MM.1S (cell line): Measurements from ENCODE around the gene MCM7.
A peak's percentile ranks its signal among the peaks of the same experiment; 100 is the strongest.

ENCODE experiments used
- DNase-seq: peaks from one replicate; pipeline ENCODE4 v3.0.0-alpha.2; 2015
- H2AFZ ChIP-seq: fragments of 300-600 bp; sonication (generic); 2 replicates; pipeline ENCODE4 v1.6.0; 2016; ENCODE audit warnings: antibody characterized with exemption, low read length
- H3F3A ChIP-seq: fragments of 300-600 bp; sonication (generic); 2 replicates; pipeline ENCODE4 v1.6.1; 2016; ENCODE audit warnings: mild to moderate bottlenecking, antibody characterized with exemption, low read length, moderate library complexity, mixed read lengths; ENCODE audit not compliant: insufficient read depth
- H3K27ac ChIP-seq: fragments of 300-600 bp; sonication (generic); 2 replicates; pipeline ENCODE4 v1.5.1; 2016; ENCODE audit warnings: mild to moderate bottlenecking, low read length
- H3K27me3 ChIP-seq: fragments of 300-600 bp; sonication (generic); replicated peaks from 2 replicates; pipeline ENCODE4 v1.6.0; 2016; ENCODE audit warnings: low read length; ENCODE audit not compliant: insufficient read depth
- H3K36me3 ChIP-seq: fragments of 300-600 bp; sonication (generic); replicated peaks from 2 replicates; pipeline ENCODE4 v1.6.1; 2016; ENCODE audit warnings: mild to moderate bottlenecking, low read length, mixed read lengths; ENCODE audit not compliant: insufficient read depth
- H3K4me1 ChIP-seq: fragments of 300-600 bp; sonication (generic); 2 replicates; pipeline ENCODE4 v1.6.1; 2016; ENCODE audit warnings: low read length, mixed read lengths
- H3K4me2 ChIP-seq: fragments of 300-600 bp; sonication (generic); 2 replicates; pipeline ENCODE4 v1.6.0; 2016; ENCODE audit warnings: low read depth, low read length
- H3K4me3 ChIP-seq: fragments of 300-600 bp; sonication (generic); 2 replicates; pipeline ENCODE4 v1.5.1; 2016; ENCODE audit warnings: low read length, mixed read lengths
- H3K79me2 ChIP-seq: fragments of 300-600 bp; sonication (generic); 2 replicates; pipeline ENCODE4 v1.6.1; 2016; ENCODE audit warnings: mixed run types, low read length, mixed read lengths
- H3K9ac ChIP-seq: fragments of 300-600 bp; sonication (generic); 2 replicates; pipeline ENCODE4 v1.6.1; 2016; ENCODE audit warnings: low read length, mixed read lengths
- H3K9me2 ChIP-seq: fragments of 300-600 bp; sonication (generic); replicated peaks from 2 replicates; pipeline ENCODE4 v1.6.1; 2016; ENCODE audit warnings: mild to moderate bottlenecking, low read length, mixed read lengths; ENCODE audit not compliant: insufficient read depth
- H3K9me3 ChIP-seq: fragments of 300-600 bp; sonication (generic); replicated peaks from 2 replicates; pipeline ENCODE4 v1.6.1; 2016; ENCODE audit warnings: mild to moderate bottlenecking, low read length, mixed read lengths; ENCODE audit not compliant: insufficient read depth
- H4K20me1 ChIP-seq: fragments of 300-600 bp; sonication (generic); 2 replicates; pipeline ENCODE4 v1.6.1; 2016; ENCODE audit warnings: mild to moderate bottlenecking, low read length, moderate library complexity, mixed read lengths; ENCODE audit not compliant: insufficient read depth
- CTCF ChIP-seq: fragments of 300-600 bp; sonication (generic); IDR thresholded peaks from 2 replicates; pipeline ENCODE4 v1.5.1; 2016; ENCODE audit warnings: antibody characterized with exemption, low read length, mixed read lengths
- EZH2 ChIP-seq: fragments of 300-600 bp; sonication (generic); optimal IDR thresholded peaks from 2 replicates; pipeline ENCODE3; 2017; ENCODE audit warnings: low read depth, mild to moderate bottlenecking, antibody characterized with exemption, low read length, mixed read lengths
- EZH2phosphoT487 ChIP-seq: fragments of 300-600 bp; sonication (generic); IDR thresholded peaks from 2 replicates; pipeline ENCODE4 v1.6.1; 2018; ENCODE audit warnings: antibody characterized with exemption, low read length

The MCM7 gene

GRCh38 chr7:100088095-100088620 lies 13.0 kb downstream of the MCM7 start:
- Histone ChIP-seq H3K9me2 (no peaks in the 10 kb centered on the region), H3K4me1 (peaks cover 9% of the 10 kb centered on the region), H3K9me3 (no peaks in the 10 kb centered on the region), H3K4me3 (peak overlapping the region; percentile 83), H3F3A (peaks cover 33% of the 10 kb centered on the region), H3K79me2 (peaks cover 26% of the 10 kb centered on the region), H4K20me1 (no peaks in the 10 kb centered on the region), H3K4me2 (peak overlapping the region; percentile 97), H3K27me3 (no peaks in the 10 kb centered on the region), H2AFZ (peak overlapping the region; percentile 65), H3K27ac (peak overlapping the region; percentile 47; the same call in 1 of the 2 replicates), H3K36me3 (peaks cover 8% of the 10 kb centered on the region), H3K9ac (peak overlapping the region; percentile 86)
- no peak for DNase-seq
- TF ChIP-seq EZH2 (no peak), EZH2phosphoT487 (no peak), CTCF (no peak)

- no peak overlapping the region for H2AFZ ChIP-seq
- peaks cover 4% of the 10 kb centered on the region for H3K36me3 ChIP-seq
- H3K9me2 ChIP-seq: no peaks in the 10 kb centered on the region
- no peak overlapping the region for H3K9ac ChIP-seq
- no peak overlapping the region for H3K27ac ChIP-seq
- TF ChIP-seq EZH2 (no peak), CTCF (no peak), EZH2phosphoT487 (no peak)
- peaks cover 15% of the 10 kb centered on the region for H3K4me1 ChIP-seq
- no peak overlapping the region for H3K4me3 ChIP-seq
- H3K79me2 ChIP-seq: peaks cover 25% of the 10 kb centered on the region
- H3K27me3 ChIP-seq: no peaks in the 10 kb centered on the region
- no peaks in the 10 kb centered on the region for H3K9me3 ChIP-seq
- H3F3A ChIP-seq: peaks cover 30% of the 10 kb centered on the region
- no peak for DNase-seq
- no peak overlapping the region for H3K4me2 ChIP-seq
- H4K20me1 ChIP-seq: no peaks in the 10 kb centered on the region
These were observed 14.0 kb downstream of the MCM7 start for GRCh38 chr7:100087055-100087750.

- Histone ChIP-seq H3K4me2 (no peak overlapping the region), H3K4me1 (peaks cover 14% of the 10 kb centered on the region), H3K27ac (no peak overlapping the region), H4K20me1 (no peaks in the 10 kb centered on the region), H2AFZ (no peak overlapping the region), H3K4me3 (no peak overlapping the region), H3K27me3 (no peaks in the 10 kb centered on the region), H3K9ac (no peak overlapping the region), H3K9me2 (no peaks in the 10 kb centered on the region), H3F3A (peaks cover 18% of the 10 kb centered on the region), H3K79me2 (peaks cover 30% of the 10 kb centered on the region), H3K9me3 (no peaks in the 10 kb centered on the region), H3K36me3 (no peaks in the 10 kb centered on the region)
- no peak for DNase-seq
- TF ChIP-seq EZH2phosphoT487: no peak
- TF ChIP-seq EZH2: no peak
- no peak for TF ChIP-seq CTCF
These were observed 15.7 kb downstream of the MCM7 start for GRCh38 chr7:100085515-100085914.
